Activated naive CD8-positive, alpha-beta T cell treated with anti-CD3 and anti-CD28 coated beads, Interleukin-2, amount 10 ng/mL, durations not matched to agents 7 days and 5 days (primary cell): ENCODE data around the gene EEF1AKMT1. TPM values are rescaled to one million over a fixed set of nuclear protein-coding genes. Genes with fewer than 3 reads are reported as not detected.
"Not testable (repeated sequence)": the region's sequence is repeated elsewhere in the genome, so short reads cannot be mapped to it uniquely, and the experiment has no call there.

ENCODE experiments used
- ATAC-seq: fragments of 150-1000 bp; cut with Tn5 transposase; one replicate; pipeline ENCODE4 v1.10.0; 2021; ENCODE audit warnings: low read depth, moderate library complexity
- POLR2A ChIA-PET: fragments of 350-600 bp; sonication (Branson Sonifier 250); formaldehyde crosslinking; loops from one replicate; lab custom pipeline; 2021; ENCODE audit warnings: antibody characterized with exemption; lab: Charles Lee
- DNase-seq: peaks from one replicate; pipeline ENCODE4 v3.0.0; 2021
- H3K27ac Mint-ChIP-seq: one replicate; pipeline ENCODE4 v1.8.0; 2022; ENCODE audit warnings: mild to moderate bottlenecking, mixed read lengths
- H3K27me3 Mint-ChIP-seq: one replicate; pipeline ENCODE4 v1.8.0; 2022; ENCODE audit warnings: mild to moderate bottlenecking, moderate library complexity, mixed read lengths
- H3K36me3 Mint-ChIP-seq: one replicate; pipeline ENCODE4 v1.8.0; 2021; ENCODE audit warnings: mild to moderate bottlenecking, mixed read lengths
- H3K4me1 Mint-ChIP-seq: one replicate; pipeline ENCODE4 v1.8.0; 2021; ENCODE audit warnings: mixed read lengths
- H3K4me3 Mint-ChIP-seq: one replicate; pipeline ENCODE4 v1.8.0; 2022; ENCODE audit warnings: mild to moderate bottlenecking, moderate library complexity, mixed read lengths
- H3K9me3 Mint-ChIP-seq: one replicate; pipeline ENCODE4 v1.8.0; 2021; ENCODE audit warnings: mixed read lengths
- total RNA-seq, 2 experiments: library from RNA; stranded (reverse); gene quantifications; one replicate each; pipeline ENCODE4 v1.2.3, GENCODE V29; 2021

Gene EEF1AKMT1
- total RNA-seq, 2 experiments from 2014 or later: 7.1 to 9.0 TPM

DNA sequence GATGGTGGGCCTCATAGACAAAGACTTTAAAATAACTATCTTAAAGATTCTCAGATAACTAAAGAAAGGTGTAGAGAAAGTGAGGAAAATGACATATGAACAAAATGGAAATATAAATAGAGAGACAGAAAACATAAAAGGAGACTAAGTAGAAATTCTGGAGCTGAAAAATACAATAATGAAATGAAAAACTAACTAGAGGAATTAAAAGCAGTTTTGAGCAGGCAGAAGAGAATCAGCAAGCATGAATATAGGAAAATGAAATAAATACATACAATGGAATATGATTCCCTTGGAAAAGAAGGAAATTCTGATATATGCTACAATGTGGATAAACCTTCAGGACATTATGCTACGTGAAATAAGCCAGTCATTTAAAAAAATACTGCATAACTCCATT lies 3.9 kb downstream of the EEF1AKMT1 start:
- Mint-ChIP-seq H3K27ac (no peak overlapping the region), H3K27me3 (no peaks in the 10 kb centered on the region), H3K4me3 (no peak overlapping the region), H3K4me1 (peaks cover 25% of the 10 kb centered on the region), H3K9me3 (peaks cover 22% of the 10 kb centered on the region), H3K36me3 (peaks cover 43% of the 10 kb centered on the region)
- DNase-seq (no peak), ATAC-seq (no peak)
- POLR2A ChIA-PET: no interaction called here

DNA sequence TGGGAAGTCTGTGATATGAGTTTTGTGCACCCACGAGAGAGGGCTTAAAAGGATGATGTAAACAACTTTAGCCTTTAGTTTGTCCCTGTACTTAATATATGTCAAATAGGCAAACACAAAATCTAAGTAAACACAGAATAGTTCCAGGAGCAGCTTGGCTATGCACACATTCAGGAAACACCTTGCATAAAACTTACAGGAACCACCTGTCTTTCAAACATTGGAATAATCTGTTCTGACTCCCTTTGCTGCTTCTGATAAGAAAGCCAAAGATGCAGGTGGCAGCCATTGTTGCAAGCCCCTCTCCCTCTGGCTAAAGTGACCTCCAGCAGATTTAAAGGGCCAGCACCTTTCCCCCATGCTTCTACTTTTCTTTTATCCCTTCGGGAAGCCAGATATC lies 4.7 kb downstream of the EEF1AKMT1 start:
- H3K4me3 Mint-ChIP-seq: no peak overlapping the region
- no peak for DNase-seq
- peaks cover 43% of the 10 kb centered on the region for H3K36me3 Mint-ChIP-seq
- peaks cover 20% of the 10 kb centered on the region for H3K4me1 Mint-ChIP-seq
- POLR2A ChIA-PET: no interaction called here
- no peak overlapping the region for H3K27ac Mint-ChIP-seq
- peaks cover 22% of the 10 kb centered on the region for H3K9me3 Mint-ChIP-seq
- ATAC-seq: no peak
- H3K27me3 Mint-ChIP-seq: no peaks in the 10 kb centered on the region

DNA sequence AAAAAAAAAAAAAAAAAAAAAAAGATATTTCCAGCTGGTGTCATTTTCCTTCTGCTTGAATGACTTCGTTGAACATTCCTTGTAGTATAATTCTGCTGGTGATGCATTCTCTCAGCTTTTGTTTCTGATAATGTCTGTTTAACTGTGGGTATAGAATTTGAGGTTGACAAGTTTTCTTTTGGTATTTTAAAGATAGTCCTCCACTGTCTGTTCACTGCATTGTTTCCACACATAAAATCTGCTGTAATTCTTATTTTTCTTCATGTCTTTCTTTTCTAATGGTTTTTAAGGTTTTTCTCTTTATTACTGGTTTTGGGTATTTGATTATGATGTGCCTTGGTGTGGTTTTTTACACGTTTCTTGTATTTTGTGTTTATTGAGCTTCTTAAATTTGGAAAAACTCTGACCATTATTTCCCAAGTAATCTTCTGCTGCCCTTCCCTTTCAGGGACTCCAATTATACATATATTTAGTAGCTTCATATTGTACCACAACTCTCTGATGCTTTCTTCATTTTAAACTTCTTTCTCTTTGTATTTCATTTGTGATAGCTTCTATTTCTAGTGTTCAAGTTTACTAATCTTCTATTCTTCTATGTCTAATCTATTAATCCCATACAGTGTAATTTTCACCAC lies 6.3 kb downstream of the EEF1AKMT1 start:
- POLR2A ChIA-PET: interaction anchor here (0.7 kb wide), 1 partner anchor 10 kb away, joined by 5 read pairs; no protein-coding TSS in a partner anchor
- H3K9me3 Mint-ChIP-seq: peaks cover 22% of the 10 kb centered on the region
- H3K4me3 Mint-ChIP-seq: no peak overlapping the region
- H3K27me3 Mint-ChIP-seq: no peaks in the 10 kb centered on the region
- H3K4me1 Mint-ChIP-seq: peaks cover 10% of the 10 kb centered on the region
- peaks cover 43% of the 10 kb centered on the region for H3K36me3 Mint-ChIP-seq
- H3K27ac Mint-ChIP-seq: no peak overlapping the region
- ATAC-seq (no peak), DNase-seq (no peak)

DNA sequence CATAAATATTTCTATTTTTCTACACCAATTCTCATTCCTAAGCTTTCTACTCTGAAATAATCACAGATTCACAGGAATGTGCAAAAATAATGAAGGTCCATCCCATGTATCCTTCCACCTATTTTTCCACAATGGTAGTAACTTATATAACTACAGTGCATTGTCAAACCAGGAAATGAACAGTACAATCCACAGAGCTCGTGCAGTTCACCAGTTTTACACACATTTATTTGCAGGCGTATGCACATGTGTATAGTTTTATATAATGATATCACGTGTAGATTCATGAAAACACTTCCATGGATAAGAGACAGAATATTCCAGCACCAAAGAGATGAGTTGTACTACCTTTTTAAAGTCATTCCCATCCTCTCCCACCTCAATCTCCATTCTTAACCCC lies 12.9 kb downstream of the EEF1AKMT1 start:
- H3K4me3 Mint-ChIP-seq: no peak overlapping the region
- POLR2A ChIA-PET: no interaction called here
- H3K27ac Mint-ChIP-seq: no peak overlapping the region
- peaks cover 20% of the 10 kb centered on the region for H3K36me3 Mint-ChIP-seq
- no peaks in the 10 kb centered on the region for H3K4me1 Mint-ChIP-seq
- peaks cover 6% of the 10 kb centered on the region for H3K9me3 Mint-ChIP-seq
- ATAC-seq (no peak), DNase-seq (no peak)
- no peaks in the 10 kb centered on the region for H3K27me3 Mint-ChIP-seq

DNA sequence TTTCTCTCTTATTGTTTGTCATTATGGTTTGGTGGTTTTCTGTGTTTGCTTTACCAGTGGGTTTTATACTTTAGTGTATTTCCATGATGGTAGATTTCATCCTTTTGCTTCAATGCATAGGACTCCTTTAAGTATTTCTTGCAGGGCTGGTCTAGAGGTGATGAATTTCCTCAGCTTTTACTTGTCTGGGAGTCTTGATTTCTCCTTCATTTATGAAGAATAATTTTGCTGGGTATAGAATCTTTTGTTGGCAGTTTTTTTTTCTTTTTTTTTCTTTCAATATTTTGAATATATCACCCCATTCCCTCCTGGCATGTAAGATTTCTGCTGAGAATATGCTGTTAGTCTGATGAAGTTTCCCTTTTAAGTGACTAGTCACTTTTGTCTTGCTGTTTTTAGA lies 19.8 kb downstream of the EEF1AKMT1 start:
- DNase-seq (no peak), ATAC-seq (no peak)
- peaks cover 55% of the 10 kb centered on the region for H3K36me3 Mint-ChIP-seq
- no peaks in the 10 kb centered on the region for H3K4me1 Mint-ChIP-seq
- no peak overlapping the region for H3K4me3 Mint-ChIP-seq
- no peaks in the 10 kb centered on the region for H3K27me3 Mint-ChIP-seq
- H3K9me3 Mint-ChIP-seq: peaks cover 41% of the 10 kb centered on the region
- POLR2A ChIA-PET: no interaction called here
- no peak overlapping the region for H3K27ac Mint-ChIP-seq

DNA sequence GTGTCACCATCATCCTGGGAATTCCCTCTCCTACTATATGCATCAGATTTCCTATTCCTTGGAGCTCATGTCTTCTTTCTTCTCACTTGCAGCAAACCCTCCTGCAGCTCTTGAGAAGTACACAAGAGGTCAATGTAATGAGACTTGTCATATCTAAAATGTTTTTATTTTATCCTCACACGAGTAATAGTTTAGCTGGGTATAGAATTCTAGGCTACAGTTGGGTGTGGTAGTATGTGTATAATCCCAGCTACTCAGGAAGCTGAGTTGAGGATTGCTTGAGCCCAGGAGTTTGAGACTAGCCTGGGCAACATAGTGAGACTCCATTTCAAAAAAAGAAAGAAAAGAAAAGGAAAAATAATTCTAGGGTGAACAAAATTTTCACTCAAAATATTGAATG lies 24.4 kb downstream of the EEF1AKMT1 start:
- ATAC-seq: no peak
- H3K36me3 Mint-ChIP-seq: peaks cover 36% of the 10 kb centered on the region
- H3K27me3 Mint-ChIP-seq: no peaks in the 10 kb centered on the region
- no peak for DNase-seq
- no peaks in the 10 kb centered on the region for H3K4me1 Mint-ChIP-seq
- no peak overlapping the region for H3K4me3 Mint-ChIP-seq
- no peak overlapping the region for H3K27ac Mint-ChIP-seq
- POLR2A ChIA-PET: no interaction called here
- H3K9me3 Mint-ChIP-seq: peaks cover 44% of the 10 kb centered on the region

- H3K4me1 Mint-ChIP-seq, H3K4me3 Mint-ChIP-seq, ATAC-seq, H3K27me3 Mint-ChIP-seq, H3K27ac Mint-ChIP-seq, POLR2A ChIA-PET, DNase-seq: not testable (repeated sequence)
- Mint-ChIP-seq H3K36me3 (peaks cover 14% of the 10 kb centered on the region), H3K9me3 (peaks cover 13% of the 10 kb centered on the region)
Observed at GRCh38 chr13:20743830-20744404, 29.8 kb downstream of the EEF1AKMT1 start.

- Mint-ChIP-seq H3K27me3 (no peaks in the 10 kb centered on the region), H3K27ac (no peak overlapping the region), H3K4me3 (no peak overlapping the region), H3K36me3 (peaks cover 8% of the 10 kb centered on the region), H3K9me3 (peaks cover 5% of the 10 kb centered on the region), H3K4me1 (no peaks in the 10 kb centered on the region)
- no peak for ATAC-seq
- POLR2A ChIA-PET: no interaction called here
- no peak for DNase-seq
Observed at GRCh38 chr13:20740021-20740420, 33.7 kb downstream of the EEF1AKMT1 start.

DNA sequence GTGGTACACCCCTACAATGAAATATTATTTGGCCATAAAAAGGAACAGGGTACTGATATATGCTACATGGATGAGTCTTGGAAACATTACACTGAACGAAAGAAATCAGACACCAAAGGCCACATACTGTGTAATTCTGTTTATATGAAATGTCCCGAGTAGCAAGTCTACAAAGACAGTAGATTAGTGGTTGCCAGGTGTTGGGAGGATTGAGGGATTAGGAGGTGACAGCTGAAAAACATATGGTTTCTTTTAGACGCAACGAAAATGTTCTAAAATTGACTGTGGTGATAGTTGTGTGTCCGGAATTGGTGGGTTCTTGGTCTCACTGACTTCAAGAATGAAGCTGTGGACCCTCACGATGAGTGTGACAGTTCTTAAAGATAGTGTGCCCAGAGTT lies 35.1 kb downstream of the EEF1AKMT1 start:
- POLR2A ChIA-PET: no interaction called here
- H3K4me3 Mint-ChIP-seq: no peak overlapping the region
- H3K27me3 Mint-ChIP-seq: no peaks in the 10 kb centered on the region
- no peak overlapping the region for H3K27ac Mint-ChIP-seq
- no peak for DNase-seq
- peaks cover 2% of the 10 kb centered on the region for H3K9me3 Mint-ChIP-seq
- peaks cover 7% of the 10 kb centered on the region for H3K36me3 Mint-ChIP-seq
- no peak for ATAC-seq
- H3K4me1 Mint-ChIP-seq: no peaks in the 10 kb centered on the region

DNA sequence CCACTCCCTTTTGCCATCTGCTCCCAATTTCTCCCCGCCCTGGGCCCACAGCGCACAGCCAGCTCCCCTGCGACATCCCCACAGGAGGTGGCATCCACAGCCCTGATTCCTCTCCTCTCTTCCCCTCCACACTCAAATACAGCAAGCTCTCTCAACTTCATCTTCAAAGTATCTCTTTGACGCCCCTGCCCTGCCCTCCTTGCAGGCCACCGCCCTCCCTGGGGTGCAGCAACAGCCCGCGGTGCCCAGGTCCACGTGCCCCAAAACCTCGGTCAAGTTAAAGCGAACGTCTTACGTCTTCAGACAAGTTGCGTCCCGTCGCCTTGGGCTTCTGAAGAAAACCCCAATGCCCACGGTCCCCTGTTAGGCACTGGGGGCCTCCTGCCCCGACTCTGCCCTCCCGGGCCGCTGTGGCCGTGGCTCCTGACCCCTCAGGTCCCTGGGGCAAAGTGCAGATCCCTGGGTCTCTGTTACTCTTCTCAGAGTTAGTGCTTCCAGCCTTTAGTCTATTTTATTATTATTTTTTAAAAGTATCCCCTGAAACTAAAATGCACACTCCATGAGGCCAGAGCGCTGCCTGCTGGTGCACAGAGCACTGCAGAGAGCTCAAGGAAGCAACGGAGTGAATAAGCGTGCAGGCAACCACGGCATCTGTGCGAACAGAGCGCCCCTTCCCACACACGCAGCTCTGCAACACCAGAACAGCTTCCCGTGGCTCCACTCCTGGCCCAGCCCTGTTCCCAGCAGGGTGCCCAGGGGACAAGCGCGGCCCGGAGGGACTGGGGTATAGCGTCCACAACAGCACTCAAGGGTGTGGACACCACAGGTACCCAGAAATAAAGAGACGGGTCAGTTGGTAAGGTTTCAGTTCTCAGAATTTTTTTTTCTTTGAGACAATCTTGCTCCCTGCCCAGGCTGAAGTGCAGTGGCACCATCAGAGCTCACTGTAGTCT lies 43.9 kb downstream of the EEF1AKMT1 start:
- no peak for ATAC-seq
- no peak overlapping the region for H3K27ac Mint-ChIP-seq
- no peaks in the 10 kb centered on the region for H3K27me3 Mint-ChIP-seq
- no peaks in the 10 kb centered on the region for H3K9me3 Mint-ChIP-seq
- no peaks in the 10 kb centered on the region for H3K4me1 Mint-ChIP-seq
- H3K4me3 Mint-ChIP-seq: no peak overlapping the region
- H3K36me3 Mint-ChIP-seq: no peaks in the 10 kb centered on the region
- POLR2A ChIA-PET: no interaction called here
- DNase-seq: no peak

- no peaks in the 10 kb centered on the region for H3K36me3 Mint-ChIP-seq
- H3K9me3 Mint-ChIP-seq: no peaks in the 10 kb centered on the region
- DNase-seq: no peak
- no peaks in the 10 kb centered on the region for H3K27me3 Mint-ChIP-seq
- POLR2A ChIA-PET: no interaction called here
- no peaks in the 10 kb centered on the region for H3K4me1 Mint-ChIP-seq
- no peak overlapping the region for H3K4me3 Mint-ChIP-seq
- no peak for ATAC-seq
- no peak overlapping the region for H3K27ac Mint-ChIP-seq
Observed at GRCh38 chr13:20728579-20729311, 45.0 kb downstream of the EEF1AKMT1 start.

DNA sequence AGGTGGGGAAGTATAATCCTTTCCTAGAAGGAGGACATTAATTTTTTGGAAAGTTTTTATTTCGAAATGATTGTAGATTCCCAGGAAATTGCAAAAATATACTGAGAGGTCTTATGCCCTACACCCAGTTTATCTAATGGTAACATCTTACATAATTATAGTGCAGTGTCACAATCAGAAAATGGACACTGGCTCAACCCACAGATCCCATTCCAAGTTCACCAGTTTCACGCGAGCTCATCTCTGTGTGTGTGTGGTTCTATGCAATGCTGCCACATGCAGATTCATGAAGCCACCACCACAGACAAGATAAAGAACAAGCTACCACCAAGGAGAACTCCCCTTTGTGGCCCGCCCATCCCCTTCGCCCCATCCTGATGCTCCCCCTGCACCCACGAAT lies 45.9 kb downstream of the EEF1AKMT1 start:
- DNase-seq (no peak), ATAC-seq (no peak)
- Mint-ChIP-seq H3K4me1 (no peaks in the 10 kb centered on the region), H3K27me3 (no peaks in the 10 kb centered on the region), H3K36me3 (no peaks in the 10 kb centered on the region), H3K4me3 (no peak overlapping the region), H3K27ac (no peak overlapping the region), H3K9me3 (no peaks in the 10 kb centered on the region)
- POLR2A ChIA-PET: no interaction called here
